OCI-LY7 (cell line): ENCODE data around the gene CCDC71L. TPM values are rescaled to one million over a fixed set of nuclear protein-coding genes. Genes with fewer than 3 reads are reported as not detected.

Source experiments
- BruUV-seq: library from RNA; stranded (reverse); fragments of 400-500 nt; replicated peaks from 2 replicates; lab custom pipeline; 2021; lab: Mats Ljungman, UMichigan
- CTCF ChIA-PET: fragments of 300-600 bp; sonication (Branson Sonifier 250); formaldehyde crosslinking; loops from one replicate; lab custom pipeline; 2022; ENCODE audit warnings: antibody characterized with exemption; ENCODE audit not compliant: unreplicated experiment; lab: Charles Lee
- POLR2A ChIA-PET: fragments of 300-600 bp; sonication (Branson Sonifier 250); formaldehyde crosslinking; loops from one replicate; lab custom pipeline; 2022; ENCODE audit warnings: antibody characterized with exemption; lab: Charles Lee
- DNase-seq: peaks from one replicate; pipeline ENCODE4 v3.0.0-alpha.2; 2015; ENCODE audit warnings: low spot score
- H2AFZ ChIP-seq: fragments of 200-600 bp; sonication (generic), shearing (Covaris generic); 2 replicates; pipeline ENCODE4 v1.6.1; 2014; ENCODE audit warnings: mild to moderate bottlenecking, antibody characterized with exemption, low read length, moderate library complexity
- H3K27ac ChIP-seq: fragments of 200-600 bp; sonication (generic); 2 replicates; pipeline ENCODE4 v1.5.1; 2014; ENCODE audit warnings: mixed run types, low read depth, mild to moderate bottlenecking, moderate library complexity, low read length, inconsistent platforms; ENCODE audit not compliant: poor library complexity, severe bottlenecking
- H3K36me3 ChIP-seq: fragments of 200-600 bp; sonication (generic); 2 replicates; pipeline ENCODE4 v1.6.1; 2014; ENCODE audit warnings: mild to moderate bottlenecking, antibody characterized with exemption, low read length, moderate library complexity, mixed read lengths; ENCODE audit not compliant: insufficient read depth
- H3K4me1 ChIP-seq: fragments of 200-600 bp; sonication (generic); 2 replicates; pipeline ENCODE4 v1.5.1; 2014; ENCODE audit warnings: mild to moderate bottlenecking, low read length; ENCODE audit not compliant: insufficient read depth, poor library complexity, severe bottlenecking
- H3K4me2 ChIP-seq: fragments of 200-600 bp; sonication (generic); 2 replicates; pipeline ENCODE4 v1.6.1; 2014; ENCODE audit warnings: mild to moderate bottlenecking, low read length
- H3K4me3 ChIP-seq: fragments of 200-600 bp; sonication (generic); 2 replicates; pipeline ENCODE4 v1.5.1; 2014; ENCODE audit warnings: mild to moderate bottlenecking, low read depth, low read length; ENCODE audit not compliant: poor library complexity, severe bottlenecking
- H3K79me2 ChIP-seq: fragments of 200-600 bp; sonication (generic); 2 replicates; pipeline ENCODE4 v1.6.1; 2016; ENCODE audit warnings: low read depth, mild to moderate bottlenecking, low read length, moderate library complexity, mixed read lengths; ENCODE audit not compliant: insufficient read depth
- H3K9me2 ChIP-seq: fragments of 200-600 bp; sonication (generic); 2 replicates; pipeline ENCODE4 v1.6.1; 2016; ENCODE audit warnings: mild to moderate bottlenecking, low read length, mixed read lengths; ENCODE audit not compliant: insufficient read depth
- H3K9me3 ChIP-seq: fragments of 200-600 bp; sonication (generic); 2 replicates; pipeline ENCODE4 v1.6.1; 2014; ENCODE audit warnings: mild to moderate bottlenecking, mixed run types, low read length, mixed read lengths
- H4K20me1 ChIP-seq: fragments of 200-600 bp; sonication (generic); 2 replicates; pipeline ENCODE4 v1.6.1; 2014; ENCODE audit warnings: mild to moderate bottlenecking, antibody characterized with exemption, low read length, moderate library complexity, mixed read lengths; ENCODE audit not compliant: insufficient read depth
- EZH2phosphoT487 ChIP-seq: fragments of 200-600 bp; sonication (generic); IDR thresholded peaks from 2 replicates; pipeline ENCODE4 v1.6.1; 2018; ENCODE audit warnings: low read depth, borderline replicate concordance, mild to moderate bottlenecking, mixed run types, antibody characterized with exemption, low read length, moderate library complexity, mixed read lengths
- intact Hi-C: fragments of 100-400 bp; cut with micrococcal nuclease; formaldehyde crosslinking; loops from one replicate; pipeline ENCODE4 v1.10.0; 2022; ENCODE audit not compliant: unreplicated experiment
- total RNA-seq, 2 experiments: library from RNA; depleted of rRNA in 1 of 2; stranded (reverse); fragments of >200 nt in 1 of 2; shearing (Covaris generic) in 1 of 2; gene quantifications; 2 replicates each; pipeline ENCODE4 v1.2.3, GENCODE V29; 2014 to 2022
- TF ChIP-seq, protein P1 (sequence below): fragments of 200-600 bp; sonication (generic); conservative IDR thresholded peaks from 2 replicates; pipeline ENCODE4 v1.5.1; 2014; ENCODE audit warnings: mild to moderate bottlenecking, antibody characterized with exemption, low read length, moderate library complexity, mixed read lengths

CCDC71L gene
- total RNA-seq, 2 experiments from 2014 or later: 18.5 to 20.5 TPM

GRCh38 chr7:106659166-106659962 lies 1.6 kb downstream of the CCDC71L start:
- Histone ChIP-seq H4K20me1 (no peaks in the 10 kb centered on the region), H2AFZ (peak overlapping the region; percentile 97; the same call in 1 of the 2 replicates), H3K9me3 (no peaks in the 10 kb centered on the region), H3K27ac (peak overlapping the region; percentile 70), H3K4me2 (peak overlapping the region; percentile 98), H3K4me3 (peak overlapping the region; percentile 82), H3K9me2 (no peaks in the 10 kb centered on the region), H3K79me2 (peaks cover 6% of the 10 kb centered on the region; the same call in 1 of the 2 replicates), H3K4me1 (peaks cover 9% of the 10 kb centered on the region), H3K36me3 (no peaks in the 10 kb centered on the region)
- TF ChIP-seq, protein P1, sequence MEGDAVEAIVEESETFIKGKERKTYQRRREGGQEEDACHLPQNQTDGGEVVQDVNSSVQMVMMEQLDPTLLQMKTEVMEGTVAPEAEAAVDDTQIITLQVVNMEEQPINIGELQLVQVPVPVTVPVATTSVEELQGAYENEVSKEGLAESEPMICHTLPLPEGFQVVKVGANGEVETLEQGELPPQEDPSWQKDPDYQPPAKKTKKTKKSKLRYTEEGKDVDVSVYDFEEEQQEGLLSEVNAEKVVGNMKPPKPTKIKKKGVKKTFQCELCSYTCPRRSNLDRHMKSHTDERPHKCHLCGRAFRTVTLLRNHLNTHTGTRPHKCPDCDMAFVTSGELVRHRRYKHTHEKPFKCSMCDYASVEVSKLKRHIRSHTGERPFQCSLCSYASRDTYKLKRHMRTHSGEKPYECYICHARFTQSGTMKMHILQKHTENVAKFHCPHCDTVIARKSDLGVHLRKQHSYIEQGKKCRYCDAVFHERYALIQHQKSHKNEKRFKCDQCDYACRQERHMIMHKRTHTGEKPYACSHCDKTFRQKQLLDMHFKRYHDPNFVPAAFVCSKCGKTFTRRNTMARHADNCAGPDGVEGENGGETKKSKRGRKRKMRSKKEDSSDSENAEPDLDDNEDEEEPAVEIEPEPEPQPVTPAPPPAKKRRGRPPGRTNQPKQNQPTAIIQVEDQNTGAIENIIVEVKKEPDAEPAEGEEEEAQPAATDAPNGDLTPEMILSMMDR: no peak
- TF ChIP-seq EZH2phosphoT487: no peak
- no peak for DNase-seq
- CTCF ChIA-PET: interaction anchor here (0.5 to 1.9 kb wide), 6 partner anchors 49 to 980 kb away, joined by 3 to 6 read pairs (median 3); no protein-coding TSS in a partner anchor
- TSS peak; percentile 71 for BruUV-seq
- intact Hi-C loops: no loop called here
- POLR2A ChIA-PET: interaction anchor here (0.7 to 3.0 kb wide), 6 partner anchors 60 to 482 kb away, joined by 3 to 12 read pairs (median 4); no protein-coding TSS in a partner anchor

- no TSS peak for BruUV-seq
- DNase-seq: no peak
- peaks cover 9% of the 10 kb centered on the region for H3K4me1 ChIP-seq
- TF ChIP-seq EZH2phosphoT487: no peak
- TF ChIP-seq, protein P1: no peak
- no peaks in the 10 kb centered on the region for H4K20me1 ChIP-seq
- H3K9me3 ChIP-seq: no peaks in the 10 kb centered on the region
- H3K9me2 ChIP-seq: no peaks in the 10 kb centered on the region
- peak overlapping the region; percentile 98 for H3K4me2 ChIP-seq
- ChIA-PET CTCF (interaction anchor here (0.6 kb wide), 2 partner anchors 78 to 980 kb away, joined by 3 read pairs; no protein-coding TSS in a partner anchor), POLR2A (interaction anchor here (0.7 to 3.0 kb wide), 7 partner anchors 46 to 481 kb away, joined by 3 to 12 read pairs (median 3); no protein-coding TSS in a partner anchor)
- H3K27ac ChIP-seq: no peak overlapping the region
- H2AFZ ChIP-seq: no peak overlapping the region
- intact Hi-C loops: no loop called here
- H3K4me3 ChIP-seq: peak overlapping the region; percentile 82
- H3K79me2 ChIP-seq: peaks cover 6% of the 10 kb centered on the region; the same call in 1 of the 2 replicates
- H3K36me3 ChIP-seq: no peaks in the 10 kb centered on the region
Observed at GRCh38 chr7:106658316-106659165, 2.4 kb downstream of the CCDC71L start.
